Peyer's patch (tissue), 4 donors: Measurements from ENCODE around the gene ELOVL5.

Source experiments
- POLR2A ChIP-seq, 2 donors: fragments of 450-650 bp; IDR thresholded peaks; one replicate each; pipeline ENCODE4 v1.5.1; 2017; ENCODE audit warnings: antibody characterized with exemption in 2 of 2, mild to moderate bottlenecking in 2 of 2, moderate library complexity in 2 of 2
- TF ChIP-seq, protein P1 (sequence below), 6 experiments: fragments of 450-650 bp in 4 of 6; fragments of 200-600 bp in 2 of 6; sonication (generic) in 1 of 6; IDR thresholded peaks; one replicate each; pipeline ENCODE4 v1.5.1; 2017 to 2019; ENCODE audit warnings: antibody characterized with exemption in 6 of 6, mild to moderate bottlenecking in 3 of 6, moderate library complexity in 1 of 6

DNA sequence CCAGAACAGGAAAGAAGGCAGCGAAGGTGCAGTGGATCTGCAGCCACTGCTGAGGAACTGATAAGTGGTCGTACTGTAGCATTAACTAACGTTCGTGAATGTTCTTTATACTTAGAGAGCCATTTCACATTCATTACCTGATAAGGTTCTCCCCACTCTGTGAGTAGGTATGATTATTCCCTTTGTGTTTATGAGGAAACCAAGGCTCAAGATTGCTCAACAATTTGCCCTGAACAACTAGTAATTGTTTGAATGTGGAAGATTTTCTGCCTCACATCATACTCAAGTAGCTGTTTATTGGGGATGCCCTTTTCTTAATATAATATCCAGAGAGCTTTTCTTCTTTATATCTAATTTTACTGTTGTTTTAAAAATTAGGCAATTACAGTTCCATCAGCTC lies 24.9 kb upstream of the ELOVL5 start:
- TF ChIP-seq, protein P1, sequence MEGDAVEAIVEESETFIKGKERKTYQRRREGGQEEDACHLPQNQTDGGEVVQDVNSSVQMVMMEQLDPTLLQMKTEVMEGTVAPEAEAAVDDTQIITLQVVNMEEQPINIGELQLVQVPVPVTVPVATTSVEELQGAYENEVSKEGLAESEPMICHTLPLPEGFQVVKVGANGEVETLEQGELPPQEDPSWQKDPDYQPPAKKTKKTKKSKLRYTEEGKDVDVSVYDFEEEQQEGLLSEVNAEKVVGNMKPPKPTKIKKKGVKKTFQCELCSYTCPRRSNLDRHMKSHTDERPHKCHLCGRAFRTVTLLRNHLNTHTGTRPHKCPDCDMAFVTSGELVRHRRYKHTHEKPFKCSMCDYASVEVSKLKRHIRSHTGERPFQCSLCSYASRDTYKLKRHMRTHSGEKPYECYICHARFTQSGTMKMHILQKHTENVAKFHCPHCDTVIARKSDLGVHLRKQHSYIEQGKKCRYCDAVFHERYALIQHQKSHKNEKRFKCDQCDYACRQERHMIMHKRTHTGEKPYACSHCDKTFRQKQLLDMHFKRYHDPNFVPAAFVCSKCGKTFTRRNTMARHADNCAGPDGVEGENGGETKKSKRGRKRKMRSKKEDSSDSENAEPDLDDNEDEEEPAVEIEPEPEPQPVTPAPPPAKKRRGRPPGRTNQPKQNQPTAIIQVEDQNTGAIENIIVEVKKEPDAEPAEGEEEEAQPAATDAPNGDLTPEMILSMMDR (IDR thresholded peaks at IDR 0.05), result no peak
- no peak for TF ChIP-seq POLR2A (IDR thresholded peaks at IDR 0.05)
